NCI-H1417 treated with DMSO at 0.1 percent for 48 hours (cell line): ENCODE results near the gene LASP1NB.

ENCODE experiments used
- DNase-seq: peaks from one replicate; lab custom pipeline; 2025; lab: John Stamatoyannopoulos, UW

Gene LASP1NB

GRCh38 chr17:38925263-38925995, at the start of gene LASP1NB:
Gene LASP1NB, plus strand, starts transcription at chr17:38925614.
- no peak for DNase-seq

GRCh38 chr17:38877130-38877851, 48.1 kb upstream of the LASP1NB start:
- DNase-seq = no peak

- DNase-seq = no peak
Observed at GRCh38 chr17:38879878-38880665, 45.3 kb upstream of the LASP1NB start.

- no peak for DNase-seq
Observed at GRCh38 chr17:38881600-38882191, 43.7 kb upstream of the LASP1NB start.

- no peak for DNase-seq
Observed at GRCh38 chr17:38882870-38883269, 42.5 kb upstream of the LASP1NB start.

GRCh38 chr17:38883592-38884526, 41.6 kb upstream of the LASP1NB start:
- no peak for DNase-seq

- DNase-seq = no peak
Observed at GRCh38 chr17:38885044-38885727, 40.2 kb upstream of the LASP1NB start.

GRCh38 chr17:38885728-38886642, 39.4 kb upstream of the LASP1NB start:
- no peak for DNase-seq

GRCh38 chr17:38886643-38887010, 38.8 kb upstream of the LASP1NB start:
- DNase-seq = no peak

GRCh38 chr17:38888842-38889241, 36.6 kb upstream of the LASP1NB start:
- DNase-seq = no peak

GRCh38 chr17:38889745-38890409, 35.5 kb upstream of the LASP1NB start:
- no peak for DNase-seq

GRCh38 chr17:38890410-38890746, 35.0 kb upstream of the LASP1NB start:
- DNase-seq = no peak

GRCh38 chr17:38891441-38891840, 34.0 kb upstream of the LASP1NB start:
- DNase-seq = no peak

GRCh38 chr17:38892083-38892482, 33.3 kb upstream of the LASP1NB start:
- no peak for DNase-seq

- DNase-seq = no peak
Observed at GRCh38 chr17:38892620-38893019, 32.8 kb upstream of the LASP1NB start.

GRCh38 chr17:38893113-38893512, 32.3 kb upstream of the LASP1NB start:
- DNase-seq = no peak

- DNase-seq = no peak
Observed at GRCh38 chr17:38893607-38894006, 31.8 kb upstream of the LASP1NB start.

- DNase-seq = no peak
Observed at GRCh38 chr17:38894276-38894675, 31.1 kb upstream of the LASP1NB start.

- DNase-seq = no peak
Observed at GRCh38 chr17:38896346-38896954, 29.0 kb upstream of the LASP1NB start.
